H9 (cell line): ENCODE measurements around the gene CRYGA. TPM values are rescaled to one million over a fixed set of nuclear protein-coding genes. Genes with fewer than 3 reads are reported as not detected.

ENCODE experiments used
- DNase-seq: peaks from one replicate; pipeline ENCODE4 v3.0.0-alpha.2; 2017
- H2AFZ ChIP-seq: one replicate; pipeline ENCODE4 v1.6.1; 2013; ENCODE audit warnings: mild to moderate bottlenecking, low read length, control low read depth, moderate library complexity
- H2AK5ac ChIP-seq: 2 replicates; pipeline ENCODE4 v1.6.1; 2013; ENCODE audit warnings: low read length, control low read depth, mixed read lengths; ENCODE audit not compliant: insufficient read length
- H2BK120ac ChIP-seq: one replicate; pipeline ENCODE4 v1.6.1; 2013; ENCODE audit warnings: low read depth, mild to moderate bottlenecking, low read length, control low read depth, inconsistent platforms; ENCODE audit not compliant: poor library complexity, severe bottlenecking
- H2BK12ac ChIP-seq: 2 replicates; pipeline ENCODE4 v1.6.1; 2013; ENCODE audit warnings: low read length, control low read depth, mixed read lengths, low read depth; ENCODE audit not compliant: insufficient read length
- H2BK15ac ChIP-seq: 2 replicates; pipeline ENCODE4 v1.6.1; 2013; ENCODE audit warnings: low read depth, low read length, control low read depth
- H2BK20ac ChIP-seq: one replicate; pipeline ENCODE4 v1.6.1; 2013; ENCODE audit warnings: low read depth, mild to moderate bottlenecking, low read length, control low read depth, inconsistent platforms; ENCODE audit not compliant: poor library complexity, severe bottlenecking
- H2BK5ac ChIP-seq: 2 replicates; pipeline ENCODE4 v1.6.1; 2013; ENCODE audit warnings: low read length, control low read depth, mixed read lengths; ENCODE audit not compliant: insufficient read length
- H3K14ac ChIP-seq: 2 replicates; pipeline ENCODE4 v1.6.1; 2013; ENCODE audit warnings: low read length, control low read depth; ENCODE audit not compliant: insufficient read depth
- H3K18ac ChIP-seq: 2 replicates; pipeline ENCODE4 v1.6.1; 2013; ENCODE audit warnings: low read depth, mild to moderate bottlenecking, mixed read lengths, low read length, control low read depth; ENCODE audit not compliant: insufficient read length
- H3K23ac ChIP-seq: 2 replicates; pipeline ENCODE4 v1.6.1; 2013; ENCODE audit warnings: low read length, control low read depth, mixed read lengths, low read depth; ENCODE audit not compliant: insufficient read length
- H3K23me2 ChIP-seq: 2 replicates; pipeline ENCODE4 v1.6.1; 2013; ENCODE audit warnings: low read depth, mild to moderate bottlenecking, mixed read lengths, low read length, control low read depth; ENCODE audit not compliant: insufficient read length, poor library complexity, severe bottlenecking
- H3K27ac ChIP-seq: 2 replicates; pipeline ENCODE4 v1.5.1; 2013; ENCODE audit warnings: low read length, control low read depth, mixed read lengths, low read depth; ENCODE audit not compliant: insufficient read length
- H3K27me3 ChIP-seq: 2 replicates; pipeline ENCODE4 v1.6.1; 2013; ENCODE audit warnings: low read length, control low read depth, inconsistent platforms; ENCODE audit not compliant: insufficient read depth
- H3K4ac ChIP-seq: 2 replicates; pipeline ENCODE4 v1.6.1; 2013; ENCODE audit warnings: low read depth, mild to moderate bottlenecking, control low read depth, inconsistent platforms, low read length, moderate library complexity
- H3K4me1 ChIP-seq: 2 replicates; pipeline ENCODE4 v1.6.1; 2013; ENCODE audit warnings: low read length, control low read depth, inconsistent platforms; ENCODE audit not compliant: insufficient read depth
- H3K4me2 ChIP-seq: 2 replicates; pipeline ENCODE4 v1.6.1; 2013; ENCODE audit warnings: low read length, control low read depth, mixed read lengths; ENCODE audit not compliant: insufficient read length, insufficient read depth
- H3K56ac ChIP-seq: 2 replicates; pipeline ENCODE4 v1.6.1; 2013; ENCODE audit warnings: low read depth, mild to moderate bottlenecking, mixed read lengths, low read length, control low read depth; ENCODE audit not compliant: insufficient read length
- H3K79me1 ChIP-seq: 2 replicates; pipeline ENCODE4 v1.6.1; 2013; ENCODE audit warnings: low read depth, mild to moderate bottlenecking, moderate library complexity, low read length, control low read depth, inconsistent platforms; ENCODE audit not compliant: insufficient read depth, poor library complexity, severe bottlenecking
- H3K79me2 ChIP-seq: 2 replicates; pipeline ENCODE4 v1.6.1; 2013; ENCODE audit warnings: low read length, control low read depth, inconsistent platforms; ENCODE audit not compliant: insufficient read depth
- H3K9ac ChIP-seq: 2 replicates; pipeline ENCODE4 v1.6.1; 2013; ENCODE audit warnings: low read length, control low read depth, mixed read lengths; ENCODE audit not compliant: insufficient read length; ENCODE audit errors: extremely low read depth
- H3K9me3 ChIP-seq: one replicate; pipeline ENCODE4 v1.6.1; 2013; ENCODE audit warnings: low read depth, low read length, inconsistent platforms; ENCODE audit not compliant: control insufficient read depth
- H3T11ph ChIP-seq: one replicate; pipeline ENCODE4 v1.6.1; 2013; ENCODE audit warnings: mild to moderate bottlenecking, low read length, control low read depth, inconsistent platforms
- H4K20me1 ChIP-seq: one replicate; pipeline ENCODE4 v1.6.1; 2013; ENCODE audit not compliant: control insufficient read depth, insufficient read length, insufficient read depth
- H4K5ac ChIP-seq: 2 replicates; pipeline ENCODE4 v1.6.1; 2013; ENCODE audit warnings: low read depth, mild to moderate bottlenecking, mixed read lengths, low read length, control low read depth; ENCODE audit not compliant: insufficient read length
- H4K8ac ChIP-seq: replicated peaks from 2 replicates; pipeline ENCODE4 v1.6.1; 2013; ENCODE audit warnings: low read length, control low read depth, mixed read lengths, low read depth; ENCODE audit not compliant: insufficient read length
- H4K91ac ChIP-seq: 2 replicates; pipeline ENCODE4 v1.6.1; 2013; ENCODE audit warnings: low read depth, mild to moderate bottlenecking, moderate library complexity, mixed read lengths, low read length, control low read depth; ENCODE audit not compliant: insufficient read length
- H3K27ac Mint-ChIP-seq, 3 experiments: 2 replicates in 2 of 3; 3 replicates in 1 of 3; pipeline ENCODE4 v1.8.0; 2020 to 2021; ENCODE audit warnings: mixed read lengths in 3 of 3, mild to moderate bottlenecking in 1 of 3, moderate library complexity in 1 of 3
- H3K27me3 Mint-ChIP-seq: 2 replicates; pipeline ENCODE4 v1.8.0; 2021; ENCODE audit warnings: low read depth, mild to moderate bottlenecking, moderate library complexity, mixed read lengths
- H3K36me3 Mint-ChIP-seq, 3 experiments: 2 replicates in 2 of 3; 3 replicates in 1 of 3; pipeline ENCODE4 v1.8.0; 2020 to 2021; ENCODE audit warnings: low read depth in 3 of 3, mixed read lengths in 3 of 3; ENCODE audit not compliant: insufficient read depth in 1 of 3
- H3K4me1 Mint-ChIP-seq, 2 experiments: 2 replicates each; pipeline ENCODE4 v1.8.0; 2020; ENCODE audit warnings: mixed read lengths in 2 of 2
- H3K4me3 Mint-ChIP-seq, 2 experiments: 2 replicates in 1 of 2; 3 replicates in 1 of 2; pipeline ENCODE4 v1.8.0; 2020 to 2021; ENCODE audit warnings: mild to moderate bottlenecking in 2 of 2, mixed read lengths in 2 of 2, moderate library complexity in 1 of 2
- H3K9me3 Mint-ChIP-seq, 2 experiments: 2 replicates in 1 of 2; 3 replicates in 1 of 2; pipeline ENCODE4 v1.8.0; 2020; ENCODE audit warnings: mild to moderate bottlenecking in 2 of 2, mixed read lengths in 2 of 2, moderate library complexity in 1 of 2
- CTCF ChIP-seq: fragments of 200-600 bp; sonication (generic); conservative IDR thresholded peaks from 3 replicates; pipeline ENCODE4 v1.8.0; 2021; ENCODE audit warnings: antibody characterized with exemption, mild to moderate bottlenecking
- WGBS: extraction: QIAGEN DNeasy Blood & Tissue Kit; methylation state at CpG from one replicate; pipeline ENCODE4 v1.1.7; 2013; ENCODE audit warnings: missing lambda C conversion rate, low lambda C conversion rate, mixed read lengths; ENCODE audit not compliant: insufficient read length; ENCODE audit errors: extremely low coverage; 5-methylcytosine and 5-hydroxymethylcytosine counted together
- total RNA-seq: library from RNA; stranded (reverse); gene quantifications from 2 replicates; pipeline ENCODE4 v1.2.1, GENCODE V29; 2021

CRYGA gene
- total RNA-seq, 1 experiment from 2014 or later = not detected

GRCh38 chr2:208148803-208149202, 14.6 kb downstream of the CRYGA start:
- H2AK5ac ChIP-seq = no peak overlapping the region
- no peak overlapping the region for H3K23ac ChIP-seq
- no peak overlapping the region for H3K4ac ChIP-seq
- H3K79me1 ChIP-seq = no peaks in the 10 kb centered on the region
- peak; percentile 66 for TF ChIP-seq CTCF
- no peaks in the 10 kb centered on the region for H3K27me3 ChIP-seq
- no peak overlapping the region for H4K8ac ChIP-seq
- no peaks in the 10 kb centered on the region for H3K79me2 ChIP-seq
- no peak overlapping the region for H2AFZ ChIP-seq
- no peak overlapping the region for H3K27ac ChIP-seq
- H3K4me1 ChIP-seq = no peaks in the 10 kb centered on the region
- no peak overlapping the region for H3K27ac Mint-ChIP-seq
- H3K14ac ChIP-seq = no peak overlapping the region
- no peak overlapping the region for H3K18ac ChIP-seq
- H2BK15ac ChIP-seq = no peak overlapping the region
- H2BK20ac ChIP-seq = no peak overlapping the region
- H3K4me2 ChIP-seq = no peak overlapping the region
- H3T11ph ChIP-seq = no peak overlapping the region
- H3K9me3 ChIP-seq = no peaks in the 10 kb centered on the region
- no peak overlapping the region for H2BK12ac ChIP-seq
- peaks cover 14 to 18% of the 10 kb centered on the region in 2 experiments; a peak in 4 of 5 replicates for H3K9me3 Mint-ChIP-seq
- H4K5ac ChIP-seq = no peak overlapping the region
- H3K36me3 Mint-ChIP-seq = peaks cover 2 to 14% (median 2%) of the 10 kb centered on the region in 3 experiments; a peak in 4 of 7 replicates
- H3K4me1 Mint-ChIP-seq = peaks cover 15 to 17% of the 10 kb centered on the region in 2 experiments
- no peak overlapping the region for H3K4me3 Mint-ChIP-seq
- no peak overlapping the region for H4K91ac ChIP-seq
- no peaks in the 10 kb centered on the region for H4K20me1 ChIP-seq
- H3K23me2 ChIP-seq = no peaks in the 10 kb centered on the region
- no peak overlapping the region for H3K9ac ChIP-seq
- DNase-seq = no peak
- H2BK5ac ChIP-seq = no peak overlapping the region
- H3K56ac ChIP-seq = no peak overlapping the region
- no peak overlapping the region for H2BK120ac ChIP-seq
- H3K27me3 Mint-ChIP-seq = no peaks in the 10 kb centered on the region
- no CpG with 5 or more reads among the region's 2 CpGs for WGBS
